Parathyroid adenoma (tissue), 2 donors: Measurements from ENCODE around the gene PDGFB.

Source experiments
- H2AFZ ChIP-seq: fragments of 300-600 bp; sonication (generic); one replicate; pipeline ENCODE4 v1.7.0; 2017; ENCODE audit warnings: antibody characterized with exemption, mild to moderate bottlenecking
- H3K27ac ChIP-seq: fragments of 300-600 bp; sonication (generic); one replicate; pipeline ENCODE4 v1.7.0; 2017
- H3K27me3 ChIP-seq: fragments of 300-600 bp; sonication (generic); one replicate; pipeline ENCODE4 v1.7.0; 2017; ENCODE audit warnings: low read length; ENCODE audit not compliant: control insufficient read depth, insufficient read depth
- H3K36me3 ChIP-seq: fragments of 300-600 bp; sonication (generic); one replicate; pipeline ENCODE4 v1.7.0; 2017; ENCODE audit warnings: low read length; ENCODE audit not compliant: control insufficient read depth, insufficient read depth
- H3K4me1 ChIP-seq: fragments of 300-600 bp; sonication (generic); one replicate; pipeline ENCODE4 v1.7.0; 2017; ENCODE audit warnings: control low read depth
- H3K4me2 ChIP-seq: fragments of 300-600 bp; sonication (generic); one replicate; pipeline ENCODE4 v1.7.0; 2017; ENCODE audit warnings: low read length
- H3K4me3 ChIP-seq: fragments of 300-600 bp; sonication (generic); one replicate; pipeline ENCODE4 v1.7.0; 2017; ENCODE audit warnings: low read depth, low read length
- H3K79me2 ChIP-seq: fragments of 300-600 bp; sonication (generic); one replicate; pipeline ENCODE4 v1.7.0; 2017; ENCODE audit warnings: control low read depth
- H3K9ac ChIP-seq: fragments of 300-600 bp; sonication (generic); one replicate; pipeline ENCODE4 v1.7.0; 2017; ENCODE audit warnings: mild to moderate bottlenecking
- H3K9me3 ChIP-seq: fragments of 300-600 bp; sonication (generic); one replicate; pipeline ENCODE4 v1.7.0; 2017; ENCODE audit warnings: low read length; ENCODE audit not compliant: control insufficient read depth
- CTCF ChIP-seq: fragments of 300-600 bp; sonication (generic); IDR thresholded peaks from one replicate; pipeline ENCODE4 v1.7.0; 2017; ENCODE audit warnings: antibody characterized with exemption, mild to moderate bottlenecking
- donor health status: primary hyperparathyroidism.

The PDGFB gene

GRCh38 chr22:39233710-39234471, 10.9 kb downstream of the PDGFB start:
- H3K4me1 ChIP-seq = peaks cover 2% of the 10 kb centered on the region

GRCh38 chr22:39232806-39233709, 11.7 kb downstream of the PDGFB start:
- H3K27me3 ChIP-seq = no peaks in the 10 kb centered on the region

More at GRCh38 chr22:39233710-39234471, 10.9 kb downstream of the PDGFB start:
- H3K9me3 ChIP-seq = no peaks in the 10 kb centered on the region
- no peaks in the 10 kb centered on the region for H3K27me3 ChIP-seq
- H3K4me2 ChIP-seq = no peak overlapping the region
- no peak overlapping the region for H3K9ac ChIP-seq
- no peak overlapping the region for H2AFZ ChIP-seq
- H3K79me2 ChIP-seq = peaks cover 3% of the 10 kb centered on the region
- TF ChIP-seq CTCF = no peak
- H3K4me3 ChIP-seq = no peak overlapping the region
- H3K36me3 ChIP-seq = no peaks in the 10 kb centered on the region
- H3K27ac ChIP-seq = peak overlapping the region; percentile 62

GRCh38 chr22:39232246-39232645, 12.5 kb downstream of the PDGFB start:
- Histone ChIP-seq H3K4me1 (peaks cover 2% of the 10 kb centered on the region), H3K4me2 (no peak overlapping the region), H3K4me3 (no peak overlapping the region), H3K9ac (no peak overlapping the region), H3K36me3 (no peaks in the 10 kb centered on the region), H3K9me3 (no peaks in the 10 kb centered on the region), H3K27me3 (no peaks in the 10 kb centered on the region), H2AFZ (no peak overlapping the region), H3K79me2 (no peaks in the 10 kb centered on the region), H3K27ac (no peak overlapping the region)
- no peak for TF ChIP-seq CTCF

More at GRCh38 chr22:39232806-39233709, 11.7 kb downstream of the PDGFB start:
- Histone ChIP-seq H3K36me3 (no peaks in the 10 kb centered on the region), H3K4me3 (no peak overlapping the region), H3K4me2 (no peak overlapping the region), H3K9me3 (no peaks in the 10 kb centered on the region), H3K9ac (no peak overlapping the region), H3K4me1 (peaks cover 2% of the 10 kb centered on the region), H3K27ac (no peak overlapping the region), H2AFZ (no peak overlapping the region), H3K79me2 (peaks cover 2% of the 10 kb centered on the region)
- TF ChIP-seq CTCF = no peak

GRCh38 chr22:39231197-39231950, 13.4 kb downstream of the PDGFB start:
- no peaks in the 10 kb centered on the region for H3K9me3 ChIP-seq
- no peaks in the 10 kb centered on the region for H3K4me1 ChIP-seq
- H3K79me2 ChIP-seq = no peaks in the 10 kb centered on the region
- H3K9ac ChIP-seq = no peak overlapping the region
- H3K4me2 ChIP-seq = no peak overlapping the region
- H2AFZ ChIP-seq = no peak overlapping the region
- no peak overlapping the region for H3K27ac ChIP-seq
- H3K36me3 ChIP-seq = no peaks in the 10 kb centered on the region
- TF ChIP-seq CTCF = no peak
- H3K27me3 ChIP-seq = no peaks in the 10 kb centered on the region
- no peak overlapping the region for H3K4me3 ChIP-seq
